DOHH2 (cell line): ENCODE data around the gene SHISA5.

Experiments used
- CTCF ChIP-seq: fragments of 200-600 bp; sonication (generic); IDR thresholded peaks from one replicate; pipeline ENCODE4 v1.5.1; 2014; ENCODE audit warnings: antibody characterized with exemption, mild to moderate bottlenecking, low read depth, low read length; ENCODE audit not compliant: poor library complexity, severe bottlenecking
- EZH2phosphoT487 ChIP-seq: fragments of 200-600 bp; sonication (generic); IDR thresholded peaks from 2 replicates; pipeline ENCODE4 v1.6.1; 2017; ENCODE audit warnings: borderline replicate concordance, mild to moderate bottlenecking, antibody characterized with exemption, low read length, moderate library complexity, mixed read lengths

- TF ChIP-seq CTCF = no peak
- no peak for TF ChIP-seq EZH2phosphoT487
These were observed at the start of gene SHISA5 for GRCh38 chr3:48504051-48504946.
